HFFc6 (cell line): ENCODE results near the gene ADRB1. TPM values are rescaled to one million over a fixed set of nuclear protein-coding genes. Genes with fewer than 3 reads are reported as not detected.

Source experiments
- DNase-seq: peaks from one replicate; pipeline ENCODE4 v3.0.0-alpha.2; 2018
- H3K27ac Mint-ChIP-seq: 2 replicates; pipeline ENCODE4 v1.8.0; 2020; ENCODE audit warnings: mild to moderate bottlenecking, mixed read lengths
- H3K27me3 Mint-ChIP-seq: 2 replicates; pipeline ENCODE4 v1.8.0; 2021; ENCODE audit warnings: mild to moderate bottlenecking, moderate library complexity, mixed read lengths; ENCODE audit not compliant: insufficient read depth
- H3K36me3 Mint-ChIP-seq: 2 replicates; pipeline ENCODE4 v1.8.0; 2021; ENCODE audit warnings: low read depth, mixed read lengths
- H3K4me1 Mint-ChIP-seq: 2 replicates; pipeline ENCODE4 v1.8.0; 2020; ENCODE audit warnings: low read depth, mixed read lengths
- H3K4me3 Mint-ChIP-seq: 2 replicates; pipeline ENCODE4 v1.8.0; 2020; ENCODE audit warnings: mild to moderate bottlenecking, moderate library complexity, mixed read lengths
- H3K9me3 Mint-ChIP-seq: 2 replicates; pipeline ENCODE4 v1.8.0; 2020; ENCODE audit warnings: mild to moderate bottlenecking, mixed read lengths
- CTCF ChIP-seq: fragments of 200-600 bp; sonication (generic); IDR thresholded peaks from 2 replicates; pipeline ENCODE4 v1.5.0; 2021; ENCODE audit warnings: antibody characterized with exemption, mild to moderate bottlenecking
- total RNA-seq, 6 experiments: library from RNA; stranded (reverse); fragmentation: NEBNext Ultra II Directional; extraction: Animal tissue kit (Norgen Biotek cat#: 25700); gene quantifications; 2 replicates in 1 of 6; 3 replicates in 5 of 6; pipeline ENCODE4 v1.2.3, GENCODE V29; 2021

The ADRB1 gene
- total RNA-seq, 6 experiments from 2014 or later = 0.07 TPM; not detected in 5

GRCh38 chr10:114087655-114088054, 44.0 kb downstream of the ADRB1 start:
- Mint-ChIP-seq H3K27ac (no peak overlapping the region), H3K4me3 (no peak overlapping the region), H3K36me3 (no peaks in the 10 kb centered on the region), H3K9me3 (no peaks in the 10 kb centered on the region), H3K4me1 (no peaks in the 10 kb centered on the region), H3K27me3 (peaks cover 13% of the 10 kb centered on the region)
- DNase-seq = no peak
- peak; percentile 25; the same call in 1 of the 2 replicates for TF ChIP-seq CTCF

GRCh38 chr10:114094795-114095194, 51.1 kb downstream of the ADRB1 start:
- Mint-ChIP-seq H3K36me3 (no peaks in the 10 kb centered on the region), H3K4me3 (no peak overlapping the region), H3K4me1 (no peaks in the 10 kb centered on the region), H3K9me3 (peaks cover 4% of the 10 kb centered on the region; the same call in 1 of the 2 replicates), H3K27ac (no peak overlapping the region), H3K27me3 (peaks cover 35% of the 10 kb centered on the region)
- DNase-seq = no peak
- TF ChIP-seq CTCF = no peak

GRCh38 chr10:114095559-114096337, 52.1 kb downstream of the ADRB1 start:
- no peak for TF ChIP-seq CTCF
- Mint-ChIP-seq H3K27ac (no peak overlapping the region), H3K4me3 (no peak overlapping the region), H3K36me3 (no peaks in the 10 kb centered on the region), H3K4me1 (peaks cover 9% of the 10 kb centered on the region), H3K9me3 (peaks cover 4% of the 10 kb centered on the region; the same call in 1 of the 2 replicates), H3K27me3 (peaks cover 42% of the 10 kb centered on the region)
- no peak for DNase-seq

Other genes starting within 250 kb of the ADRB1 start
- 1 to 10 TPM; 4.9 to 6.1 (median 5.4) TPM for gene DCLRE1A, start 189.8 kb upstream of the ADRB1 start, total RNA-seq
- gene NHLRC2, start 189.2 kb upstream of the ADRB1 start, total RNA-seq = 10 to 100 TPM; 24.0 to 27.4 (median 25.9) TPM
- gene CCDC186, start 130.3 kb downstream of the ADRB1 start, total RNA-seq = 10 to 100 TPM; 10.9 to 14.7 (median 12.6) TPM
- not detected for gene TDRD1, start 135.5 kb downstream of the ADRB1 start, total RNA-seq
- gene VWA2, start 195.4 kb downstream of the ADRB1 start, total RNA-seq = under 1 TPM in 1 of 6 experiments, not detected in 5; 0.07 TPM